ENCODE data around the gene CD276.

The CD276 gene

GRCh38 chr15:73746883-73747282 is 62.7 kb downstream of the CD276 start:
- DNase-seq (ENCODE audit: low read depth in 1 of 2, low spot score in 1 of 2) = no peak

GRCh38 chr15:73747847-73748590 is 63.8 kb downstream of the CD276 start:
- DNase-seq (ENCODE audit: low read depth in 1 of 2, low spot score in 1 of 2) = no peak

- no peak for DNase-seq (ENCODE audit: low read depth in 1 of 2, low spot score in 1 of 2)
Measured at GRCh38 chr15:73748730-73749129, 64.5 kb downstream of the CD276 start.

GRCh38 chr15:73749533-73749932 is 65.3 kb downstream of the CD276 start:
- no peak for DNase-seq (ENCODE audit: low read depth in 1 of 2, low spot score in 1 of 2)

GRCh38 chr15:73749971-73750370 is 65.8 kb downstream of the CD276 start:
- DNase-seq (ENCODE audit: low read depth in 1 of 2, low spot score in 1 of 2) = no peak

GRCh38 chr15:73750438-73750837 is 66.3 kb downstream of the CD276 start:
- no peak for DNase-seq (ENCODE audit: low read depth in 1 of 2, low spot score in 1 of 2)

GRCh38 chr15:73750951-73751350 is 66.8 kb downstream of the CD276 start:
- no peak for DNase-seq (ENCODE audit: low read depth in 1 of 2, low spot score in 1 of 2)

GRCh38 chr15:73751511-73751898 is 67.3 kb downstream of the CD276 start:
- no peak for DNase-seq (ENCODE audit: low read depth in 1 of 2, low spot score in 1 of 2)

GRCh38 chr15:73751899-73752805 is 68.0 kb downstream of the CD276 start:
- DNase-seq (ENCODE audit: low read depth in 1 of 2, low spot score in 1 of 2) = no peak

GRCh38 chr15:73752806-73753193 is 68.6 kb downstream of the CD276 start:
- DNase-seq (ENCODE audit: low read depth in 1 of 2, low spot score in 1 of 2) = no peak

GRCh38 chr15:73753250-73754130 is 69.3 kb downstream of the CD276 start, which contains the start of gene INSYN1:
Gene INSYN1, minus strand, starts transcription at chr15:73753351. Its CDS starts 2,221 bp downstream, at chr15:73751130.
- DNase-seq (ENCODE audit: low read depth in 1 of 2, low spot score in 1 of 2) = no peak

- DNase-seq (ENCODE audit: low read depth in 1 of 2, low spot score in 1 of 2) = no peak
Measured at GRCh38 chr15:73754461-73754860, 70.3 kb downstream of the CD276 start.

- DNase-seq (ENCODE audit: low read depth in 1 of 2, low spot score in 1 of 2) = no peak
Measured at GRCh38 chr15:73755481-73755880, 71.3 kb downstream of the CD276 start.

- no peak for DNase-seq (ENCODE audit: low read depth in 1 of 2, low spot score in 1 of 2)
Measured at GRCh38 chr15:73755946-73756345, 71.8 kb downstream of the CD276 start.

- no peak for DNase-seq (ENCODE audit: low read depth in 1 of 2, low spot score in 1 of 2)
Measured at GRCh38 chr15:73756390-73756789, 72.2 kb downstream of the CD276 start.

- no peak for DNase-seq (ENCODE audit: low read depth in 1 of 2, low spot score in 1 of 2)
Measured at GRCh38 chr15:73756947-73757513, 72.8 kb downstream of the CD276 start.

GRCh38 chr15:73757571-73757970 is 73.4 kb downstream of the CD276 start:
- no peak for DNase-seq (ENCODE audit: low read depth in 1 of 2, low spot score in 1 of 2)

- no peak for DNase-seq (ENCODE audit: low read depth in 1 of 2, low spot score in 1 of 2)
Measured at GRCh38 chr15:73758461-73758860, 74.3 kb downstream of the CD276 start.

GRCh38 chr15:73760330-73761329 is 76.4 kb downstream of the CD276 start:
- no peak for DNase-seq (ENCODE audit: low read depth in 1 of 2, low spot score in 1 of 2)

GRCh38 chr15:73763931-73764330 is 79.7 kb downstream of the CD276 start:
- no peak for DNase-seq (ENCODE audit: low read depth in 1 of 2, low spot score in 1 of 2)

Measured in stimulated activated CD4-positive, alpha-beta T cell treated with anti-CD3 and anti-CD28 coated beads, Interleukin-15, amount 100 ng/mL, for 1 hour (primary cell).